BE2C (cell line): ENCODE measurements around the gene ITPK1.
A peak's percentile ranks its signal among the peaks of the same experiment; 100 is the strongest.

Experiments
- DNase-seq: peaks from one replicate; pipeline ENCODE4 v3.0.0-alpha.2; 2020
- H3K27me3 ChIP-seq: fragments of 250-450 bp; sonication (Bioruptor Pico); 2 replicates; pipeline ENCODE4 v1.5.1; 2020; ENCODE audit warnings: mild to moderate bottlenecking
- H3K36me3 ChIP-seq: fragments of 250-450 bp; sonication (Bioruptor Pico); 2 replicates; pipeline ENCODE4 v1.5.1; 2020; ENCODE audit warnings: mild to moderate bottlenecking
- H3K4me1 ChIP-seq: fragments of 250-450 bp; sonication (Bioruptor Pico); 2 replicates; pipeline ENCODE4 v1.5.1; 2020
- H3K4me3 ChIP-seq: 2 replicates; pipeline ENCODE4 v1.5.1; 2011; ENCODE audit warnings: low read depth, low read length
- H3K9me3 ChIP-seq: fragments of 250-450 bp; sonication (Bioruptor Pico); 2 replicates; pipeline ENCODE4 v1.5.1; 2020
- CTCF ChIP-seq: IDR thresholded peaks from 2 replicates; pipeline ENCODE4 v1.5.1; 2012; ENCODE audit warnings: mild to moderate bottlenecking, low read depth, low read length

The ITPK1 gene

GRCh38 chr14:92994131-92994676 lies 121.5 kb downstream of the ITPK1 start:
- no peak for TF ChIP-seq CTCF
- Histone ChIP-seq H3K4me1 (peaks cover 32% of the 10 kb centered on the region), H3K4me3 (no peak overlapping the region), H3K27me3 (no peaks in the 10 kb centered on the region), H3K36me3 (peaks cover 21% of the 10 kb centered on the region), H3K9me3 (no peaks in the 10 kb centered on the region)
- DNase-seq: no peak

- Histone ChIP-seq H3K9me3 (no peaks in the 10 kb centered on the region), H3K4me1 (peaks cover 33% of the 10 kb centered on the region), H3K4me3 (no peak overlapping the region), H3K27me3 (no peaks in the 10 kb centered on the region), H3K36me3 (peaks cover 19% of the 10 kb centered on the region)
- DNase-seq: no peak
- TF ChIP-seq CTCF: no peak
These were observed 122.4 kb downstream of the ITPK1 start for GRCh38 chr14:92993302-92993701.

GRCh38 chr14:92991536-92991935 lies 124.2 kb downstream of the ITPK1 start:
- Histone ChIP-seq H3K4me3 (no peak overlapping the region), H3K36me3 (peaks cover 19% of the 10 kb centered on the region), H3K9me3 (no peaks in the 10 kb centered on the region), H3K27me3 (no peaks in the 10 kb centered on the region), H3K4me1 (peaks cover 40% of the 10 kb centered on the region)
- no peak for TF ChIP-seq CTCF
- DNase-seq: no peak

- no peaks in the 10 kb centered on the region for H3K9me3 ChIP-seq
- peaks cover 45% of the 10 kb centered on the region for H3K4me1 ChIP-seq
- no peak overlapping the region for H3K4me3 ChIP-seq
- peaks cover 19% of the 10 kb centered on the region for H3K36me3 ChIP-seq
- peak; percentile 65 for DNase-seq
- H3K27me3 ChIP-seq: no peaks in the 10 kb centered on the region
- 0 out of 2 replicates have a peak, but pooled peaks have one; percentile 6 for TF ChIP-seq CTCF
These were observed 125.0 kb downstream of the ITPK1 start for GRCh38 chr14:92990456-92991430.

- no peak for TF ChIP-seq CTCF
- peaks cover 19% of the 10 kb centered on the region for H3K36me3 ChIP-seq
- peak; percentile 61 for DNase-seq
- H3K9me3 ChIP-seq: no peaks in the 10 kb centered on the region
- no peaks in the 10 kb centered on the region for H3K27me3 ChIP-seq
- H3K4me1 ChIP-seq: peaks cover 45% of the 10 kb centered on the region
- H3K4me3 ChIP-seq: no peak overlapping the region
These were observed 126.7 kb downstream of the ITPK1 start for GRCh38 chr14:92988786-92989755.
